Umbilical cord (tissue), 2 donors: ENCODE measurements around the gene ANKRD17. TPM values are rescaled to one million over a fixed set of nuclear protein-coding genes. Genes with fewer than 3 reads are reported as not detected.

Experiments used
- DNase-seq: peaks from one replicate; pipeline ENCODE4 v3.0.0-alpha.2; 2015; ENCODE audit warnings: low spot score
- total RNA-seq: library from RNA; depleted of rRNA; stranded (reverse); fragments of >200 nt; gene quantifications from one replicate; pipeline ENCODE4 v1.2.3, GENCODE V29; 2014; ENCODE audit warnings: low replicate concordance; ENCODE audit not compliant: insufficient read depth

The ANKRD17 gene
- total RNA-seq, 1 donor from 2014 or later = 80.4 TPM

- no peak for DNase-seq
Observed at GRCh38 chr4:73053076-73053475, 205.5 kb downstream of the ANKRD17 start.

GRCh38 chr4:73051625-73052024 lies 207.0 kb downstream of the ANKRD17 start:
- no peak for DNase-seq

- DNase-seq = peak; percentile 86
Observed at GRCh38 chr4:73045879-73046278, 212.7 kb downstream of the ANKRD17 start.

GRCh38 chr4:73037057-73037456 lies 221.5 kb downstream of the ANKRD17 start:
- no peak for DNase-seq

GRCh38 chr4:73036123-73036522 lies 222.5 kb downstream of the ANKRD17 start:
- DNase-seq = no peak

GRCh38 chr4:73034896-73035295 lies 223.7 kb downstream of the ANKRD17 start:
- no peak for DNase-seq

- DNase-seq = no peak
Observed at GRCh38 chr4:73028621-73029020, 230.0 kb downstream of the ANKRD17 start.

Other genes starting within 250 kb of the ANKRD17 start
- 33.0 TPM for gene COX18, start 189.1 kb downstream of the ANKRD17 start, total RNA-seq
- gene ALB, start 145.5 kb upstream of the ANKRD17 start, total RNA-seq = 7.0 TPM
- 0.72 TPM for gene AFP, start 177.4 kb upstream of the ANKRD17 start, total RNA-seq
- gene AFM, start 222.9 kb upstream of the ANKRD17 start, total RNA-seq = not detected